EL (cell line): ENCODE results near the gene ZNF524.

Source experiments
- DNase-seq: peaks from one replicate; pipeline ENCODE4 v3.0.0-alpha.2; 2016

Gene ZNF524

GRCh38 chr19:55622242-55622969, 22.3 kb downstream of the ZNF524 start:
- DNase-seq: no peak

GRCh38 chr19:55623130-55623529, 23.0 kb downstream of the ZNF524 start:
- no peak for DNase-seq

GRCh38 chr19:55623561-55623960, 23.5 kb downstream of the ZNF524 start:
- DNase-seq: no peak

GRCh38 chr19:55624109-55625003, 24.3 kb downstream of the ZNF524 start, which contains the start of gene ZNF784:
Gene ZNF784, minus strand, starts transcription at chr19:55624566. Its CDS starts 5 bp downstream, at chr19:55624561.
- peak; percentile 91 for DNase-seq

- DNase-seq: no peak
These were observed 24.9 kb downstream of the ZNF524 start for GRCh38 chr19:55625004-55625326.

GRCh38 chr19:55626350-55626749, 26.3 kb downstream of the ZNF524 start:
- DNase-seq: no peak

- peak; percentile 90 for DNase-seq
These were observed 32.4 kb downstream of the ZNF524 start for GRCh38 chr19:55632463-55632834.

GRCh38 chr19:55633861-55634260, 33.8 kb downstream of the ZNF524 start:
- no peak for DNase-seq

- DNase-seq: no peak
These were observed 35.2 kb downstream of the ZNF524 start for GRCh38 chr19:55635334-55635717.

- no peak for DNase-seq
These were observed 35.9 kb downstream of the ZNF524 start for GRCh38 chr19:55635856-55636440.

- no peak for DNase-seq
These were observed 36.6 kb downstream of the ZNF524 start for GRCh38 chr19:55636723-55637122.

GRCh38 chr19:55637534-55637933, 37.4 kb downstream of the ZNF524 start:
- no peak for DNase-seq

- DNase-seq: peak; percentile 39
These were observed 38.8 kb downstream of the ZNF524 start for GRCh38 chr19:55638864-55639359.

GRCh38 chr19:55640043-55640576, 40.0 kb downstream of the ZNF524 start:
- peak; percentile 71 for DNase-seq

GRCh38 chr19:55640577-55641425, 40.7 kb downstream of the ZNF524 start, which contains the start of gene ZNF580:
Gene ZNF580, plus strand, starts transcription at chr19:55641002. Its CDS starts 1,507 bp downstream, at chr19:55642509.
- DNase-seq: peak; percentile 83

GRCh38 chr19:55641426-55642152, 41.5 kb downstream of the ZNF524 start:
- DNase-seq: peak; percentile 44

GRCh38 chr19:55642153-55643002, 42.3 kb downstream of the ZNF524 start:
- peak; percentile 36 for DNase-seq

GRCh38 chr19:55643003-55643886, 43.2 kb downstream of the ZNF524 start, which contains the start of gene ZNF581:
Gene ZNF581, plus strand, starts transcription at chr19:55643649. Its CDS starts 923 bp downstream, at chr19:55644572.
- peak; percentile 82 for DNase-seq

GRCh38 chr19:55643887-55644176, 43.7 kb downstream of the ZNF524 start:
- DNase-seq: no peak
